ENCODE measurements around the gene HRG.

The HRG gene

DNA sequence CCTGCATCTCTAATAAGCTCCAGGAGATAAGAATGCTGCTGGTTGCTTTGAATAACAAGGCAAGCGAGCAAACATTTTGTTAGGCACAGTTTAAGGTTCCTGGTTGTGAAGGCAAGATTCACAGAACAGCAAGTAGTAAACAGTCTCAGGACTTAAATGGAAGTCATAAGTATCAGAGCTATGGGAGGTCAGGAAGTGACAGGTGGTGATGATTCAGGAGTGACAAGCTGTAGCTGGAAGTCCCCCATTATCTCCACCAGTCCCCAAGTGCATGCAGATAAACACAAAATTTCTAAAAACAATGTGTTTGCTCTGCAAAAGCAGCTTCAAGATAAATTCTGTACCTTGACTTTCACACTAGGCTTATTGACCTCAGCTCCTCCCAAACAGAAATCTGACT is 22.3 kb upstream of the HRG start:
- H3K9me3 ChIP-seq (ENCODE audit: low read length): no peaks in the 10 kb centered on the region
- H3K27me3 ChIP-seq (ENCODE audit: insufficient read depth, low read length): peaks cover 13% of the 10 kb centered on the region
- peaks cover 2% of the 10 kb centered on the region for H3K4me1 ChIP-seq (ENCODE audit: insufficient read depth, low read length)
- H3K4me3 ChIP-seq (ENCODE audit: low read length): no peak overlapping the region
- no peak overlapping the region for H2AFZ ChIP-seq (ENCODE audit: low read depth, low read length)
- H3K36me3 ChIP-seq (ENCODE audit: insufficient read depth, low read length): no peaks in the 10 kb centered on the region

DNA sequence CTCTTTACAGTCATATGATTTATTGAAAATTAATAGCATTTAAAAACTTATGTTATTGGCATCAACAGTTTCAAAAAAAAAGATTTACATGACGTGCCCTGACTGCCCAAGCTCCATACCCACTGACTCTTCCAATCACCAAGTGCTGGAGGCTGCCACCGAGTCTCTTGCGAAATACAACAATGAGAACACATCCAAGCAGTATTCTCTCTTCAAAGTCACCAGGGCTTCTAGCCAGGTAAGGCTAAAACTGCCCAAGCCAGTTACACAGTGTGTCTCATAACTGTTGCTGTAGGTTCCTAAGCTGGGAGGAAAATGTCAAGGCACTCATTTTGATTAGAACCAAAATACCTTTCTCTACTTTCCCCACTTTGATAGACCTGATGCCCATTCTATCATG is 21.1 kb upstream of the HRG start:
- no peak overlapping the region for H3K4me3 ChIP-seq (ENCODE audit: low read length)
- peaks cover 13% of the 10 kb centered on the region for H3K27me3 ChIP-seq (ENCODE audit: insufficient read depth, low read length)
- no peaks in the 10 kb centered on the region for H3K9me3 ChIP-seq (ENCODE audit: low read length)
- no peak overlapping the region for H2AFZ ChIP-seq (ENCODE audit: low read depth, low read length)
- peaks cover 2% of the 10 kb centered on the region for H3K4me1 ChIP-seq (ENCODE audit: insufficient read depth, low read length)
- no peaks in the 10 kb centered on the region for H3K36me3 ChIP-seq (ENCODE audit: insufficient read depth, low read length)

DNA sequence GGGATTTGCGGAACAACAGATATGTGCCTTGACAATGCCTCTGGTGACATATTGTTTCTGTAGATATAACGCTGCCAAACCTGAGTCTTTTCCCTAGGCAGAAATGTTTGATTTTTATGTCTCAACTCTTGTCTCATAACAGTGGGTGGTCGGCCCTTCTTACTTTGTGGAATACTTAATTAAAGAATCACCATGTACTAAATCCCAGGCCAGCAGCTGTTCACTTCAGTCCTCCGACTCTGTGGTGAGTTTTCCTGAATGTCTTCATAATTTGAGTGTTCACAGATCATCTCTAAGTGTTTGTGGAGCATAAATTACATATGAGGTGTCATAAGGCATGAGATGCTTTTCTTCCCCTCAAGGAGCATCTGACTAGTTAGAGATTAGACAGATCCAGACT is 19.7 kb upstream of the HRG start:
- H3K36me3 ChIP-seq (ENCODE audit: insufficient read depth, low read length): no peaks in the 10 kb centered on the region
- H3K9me3 ChIP-seq (ENCODE audit: low read length): no peaks in the 10 kb centered on the region
- H3K4me3 ChIP-seq (ENCODE audit: low read length): no peak overlapping the region
- no peak overlapping the region for H2AFZ ChIP-seq (ENCODE audit: low read depth, low read length)
- H3K4me1 ChIP-seq (ENCODE audit: insufficient read depth, low read length): no peaks in the 10 kb centered on the region
- H3K27me3 ChIP-seq (ENCODE audit: insufficient read depth, low read length): peaks cover 8% of the 10 kb centered on the region

DNA sequence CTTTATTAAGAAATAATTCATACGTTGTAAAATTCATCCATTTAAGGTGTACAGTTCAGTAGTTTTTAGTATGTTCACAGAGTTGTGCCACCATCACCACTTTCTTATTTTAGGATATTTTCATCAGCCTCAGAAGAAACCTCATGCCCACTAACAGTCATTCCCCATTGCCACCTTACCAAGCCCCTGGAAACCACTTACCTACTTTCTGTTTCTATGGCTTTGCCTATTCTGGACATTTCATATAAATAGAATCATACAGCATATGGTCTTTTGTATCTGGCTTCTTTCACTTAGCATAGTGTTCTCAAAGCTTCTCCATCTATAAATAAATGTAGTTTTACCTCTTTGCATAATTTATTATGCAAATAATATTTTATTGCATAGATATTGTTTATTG is 19.0 kb upstream of the HRG start:
- H2AFZ ChIP-seq (ENCODE audit: low read depth, low read length): no peak overlapping the region
- H3K4me3 ChIP-seq (ENCODE audit: low read length): no peak overlapping the region
- no peaks in the 10 kb centered on the region for H3K36me3 ChIP-seq (ENCODE audit: insufficient read depth, low read length)
- peaks cover 6% of the 10 kb centered on the region for H3K27me3 ChIP-seq (ENCODE audit: insufficient read depth, low read length)
- no peaks in the 10 kb centered on the region for H3K4me1 ChIP-seq (ENCODE audit: insufficient read depth, low read length)
- H3K9me3 ChIP-seq (ENCODE audit: low read length): no peaks in the 10 kb centered on the region

DNA sequence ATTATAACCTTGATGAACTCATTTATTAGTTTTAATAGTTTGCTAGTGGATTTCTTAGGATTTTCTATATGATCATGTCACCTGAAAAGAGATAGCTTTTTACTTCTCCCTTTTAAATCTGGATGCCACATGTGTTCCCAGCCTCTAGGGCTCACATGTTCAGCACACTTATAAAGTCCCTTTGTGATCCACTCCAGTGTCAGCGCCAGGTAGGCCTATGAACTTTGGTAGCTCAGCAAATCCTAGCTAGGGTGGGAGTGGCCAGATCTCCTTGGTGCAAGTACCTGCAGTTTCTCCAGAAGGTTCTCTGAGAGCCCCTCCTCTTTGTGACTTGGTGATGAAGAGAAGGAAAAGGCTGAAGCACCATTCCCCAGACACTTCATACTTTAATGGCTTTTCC is 17.0 kb upstream of the HRG start:
- Histone ChIP-seq H2AFZ (ENCODE audit: low read depth, low read length) (no peak overlapping the region), H3K36me3 (ENCODE audit: insufficient read depth, low read length) (no peaks in the 10 kb centered on the region), H3K9me3 (ENCODE audit: low read length) (no peaks in the 10 kb centered on the region), H3K27me3 (ENCODE audit: insufficient read depth, low read length) (no peaks in the 10 kb centered on the region), H3K4me1 (ENCODE audit: insufficient read depth, low read length) (no peaks in the 10 kb centered on the region), H3K4me3 (ENCODE audit: low read length) (no peak overlapping the region)

DNA sequence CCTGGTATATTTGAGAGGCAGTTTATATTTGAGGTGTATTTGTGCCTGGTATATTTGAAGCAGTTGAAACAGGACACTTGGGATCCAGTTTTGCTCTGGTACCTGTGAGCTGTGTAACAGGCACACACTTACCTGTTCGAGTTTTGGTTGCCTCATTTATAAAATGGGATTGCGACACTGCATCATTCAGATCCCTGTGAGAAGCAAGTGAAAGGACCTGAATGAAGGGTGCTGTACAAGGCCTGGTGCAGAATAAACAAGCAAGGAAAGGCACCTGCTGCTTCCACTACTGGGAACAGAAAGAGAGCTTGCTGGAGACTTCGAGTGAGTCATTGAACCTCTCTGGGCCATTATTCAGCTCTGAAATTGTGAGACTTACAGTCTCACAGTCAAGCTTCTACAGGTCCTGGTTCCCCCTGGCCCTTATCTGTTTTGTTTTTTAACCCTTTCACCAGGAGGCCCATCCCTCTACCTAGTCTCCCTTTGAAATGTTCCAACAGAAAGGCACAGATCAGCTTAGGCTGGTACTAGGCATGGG is 14.1 kb upstream of the HRG start:
- no peaks in the 10 kb centered on the region for H3K27me3 ChIP-seq (ENCODE audit: insufficient read depth, low read length)
- H3K4me3 ChIP-seq (ENCODE audit: low read length): no peak overlapping the region
- H2AFZ ChIP-seq (ENCODE audit: low read depth, low read length): no peak overlapping the region
- no peaks in the 10 kb centered on the region for H3K4me1 ChIP-seq (ENCODE audit: insufficient read depth, low read length)
- H3K36me3 ChIP-seq (ENCODE audit: insufficient read depth, low read length): no peaks in the 10 kb centered on the region
- H3K9me3 ChIP-seq (ENCODE audit: low read length): no peaks in the 10 kb centered on the region

DNA sequence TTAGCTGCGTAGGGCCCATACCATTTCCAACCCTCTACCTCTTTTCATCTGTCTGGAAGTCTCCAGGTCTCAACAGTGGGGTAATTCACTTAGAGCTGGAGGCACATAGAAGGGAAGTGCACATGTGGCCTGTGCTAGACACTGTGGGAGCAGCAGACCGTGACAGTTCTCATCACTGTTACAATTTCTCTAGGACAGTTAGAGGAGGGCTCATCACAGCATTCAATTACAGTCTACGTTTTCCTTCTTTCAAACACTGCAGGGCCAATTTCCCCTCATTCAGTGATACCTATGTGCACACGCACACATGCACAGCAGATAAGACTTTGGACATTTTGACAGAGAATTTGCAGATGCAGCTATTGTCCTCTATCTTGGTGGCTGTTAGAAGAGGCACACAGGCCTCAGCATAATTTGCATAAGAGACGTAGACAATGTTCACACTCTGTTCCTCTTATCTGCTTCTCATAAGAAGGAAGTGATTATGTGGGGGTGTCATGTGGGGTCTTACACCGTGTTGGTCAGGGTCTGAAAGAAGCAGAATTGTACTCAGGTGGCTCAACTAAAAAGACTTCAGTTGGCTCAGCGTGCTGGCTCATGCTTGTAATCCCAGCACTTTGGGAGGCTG is 12.6 kb upstream of the HRG start:
- Histone ChIP-seq H3K4me1 (ENCODE audit: insufficient read depth, low read length) (no peaks in the 10 kb centered on the region), H3K27me3 (ENCODE audit: insufficient read depth, low read length) (no peaks in the 10 kb centered on the region), H2AFZ (ENCODE audit: low read depth, low read length) (no peak overlapping the region), H3K36me3 (ENCODE audit: insufficient read depth, low read length) (no peaks in the 10 kb centered on the region), H3K9me3 (ENCODE audit: low read length) (no peaks in the 10 kb centered on the region), H3K4me3 (ENCODE audit: low read length) (no peak overlapping the region)

DNA sequence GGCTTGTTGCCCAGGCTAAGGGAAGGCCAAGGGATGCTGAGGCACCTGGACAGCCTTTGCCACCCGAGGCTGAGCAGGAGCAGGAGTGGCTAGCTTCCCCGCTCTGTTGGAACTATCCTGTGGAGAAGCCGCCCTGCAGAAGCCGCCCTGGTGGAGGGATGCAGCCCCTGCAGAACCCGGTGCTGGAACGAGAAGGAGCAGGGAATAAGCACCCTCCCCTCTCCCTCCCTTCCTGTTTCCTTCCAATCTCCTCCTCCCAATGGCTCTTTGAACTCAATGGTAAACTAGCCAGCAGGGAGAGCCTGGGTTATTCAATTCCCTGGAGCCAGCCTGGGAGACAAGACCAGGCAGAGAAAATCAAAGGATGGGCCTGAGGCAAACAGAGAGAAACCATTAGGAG is 11.8 kb upstream of the HRG start:
- Histone ChIP-seq H3K4me3 (ENCODE audit: low read length) (no peak overlapping the region), H2AFZ (ENCODE audit: low read depth, low read length) (no peak overlapping the region), H3K36me3 (ENCODE audit: insufficient read depth, low read length) (no peaks in the 10 kb centered on the region), H3K9me3 (ENCODE audit: low read length) (no peaks in the 10 kb centered on the region), H3K4me1 (ENCODE audit: insufficient read depth, low read length) (no peaks in the 10 kb centered on the region), H3K27me3 (ENCODE audit: insufficient read depth, low read length) (no peaks in the 10 kb centered on the region)

DNA sequence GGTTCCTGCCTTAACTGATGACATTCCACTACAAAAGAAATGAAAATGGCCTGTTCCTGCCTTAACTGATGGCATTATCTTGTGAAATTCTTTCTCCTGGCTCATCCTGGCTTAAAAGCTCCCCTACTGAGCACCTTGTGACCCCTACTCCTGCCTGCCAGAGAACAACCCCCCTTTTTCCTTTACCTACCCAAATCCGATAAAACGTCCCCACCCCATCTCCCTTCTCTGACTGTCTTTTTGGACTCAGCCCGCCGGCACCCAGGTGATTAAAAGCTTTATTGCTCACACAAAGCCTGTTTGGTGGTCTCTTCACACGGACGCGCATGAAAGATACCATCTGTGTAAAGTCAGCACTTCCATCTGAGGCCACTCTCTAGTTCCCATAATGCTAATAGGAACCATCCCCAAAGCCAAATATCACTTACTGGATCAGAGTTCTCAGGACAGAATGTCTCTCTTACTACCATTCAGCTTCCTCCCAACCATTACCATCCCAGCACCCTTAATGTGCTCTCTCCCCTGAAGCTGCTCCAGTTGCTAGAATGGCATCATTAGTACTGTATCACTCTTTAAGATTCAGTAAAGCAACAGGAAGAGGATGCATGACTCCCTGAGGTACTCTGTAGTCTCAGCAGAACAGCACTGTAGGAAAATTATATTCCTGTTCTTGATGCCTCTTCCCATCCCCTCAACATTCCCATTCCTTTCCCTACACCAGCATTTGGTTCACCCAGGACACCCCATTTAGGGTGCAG is 2.3 kb upstream of the HRG start:
- Histone ChIP-seq H3K27me3 (ENCODE audit: insufficient read depth, low read length) (peaks cover 12% of the 10 kb centered on the region), H3K9me3 (ENCODE audit: low read length) (no peaks in the 10 kb centered on the region)

DNA sequence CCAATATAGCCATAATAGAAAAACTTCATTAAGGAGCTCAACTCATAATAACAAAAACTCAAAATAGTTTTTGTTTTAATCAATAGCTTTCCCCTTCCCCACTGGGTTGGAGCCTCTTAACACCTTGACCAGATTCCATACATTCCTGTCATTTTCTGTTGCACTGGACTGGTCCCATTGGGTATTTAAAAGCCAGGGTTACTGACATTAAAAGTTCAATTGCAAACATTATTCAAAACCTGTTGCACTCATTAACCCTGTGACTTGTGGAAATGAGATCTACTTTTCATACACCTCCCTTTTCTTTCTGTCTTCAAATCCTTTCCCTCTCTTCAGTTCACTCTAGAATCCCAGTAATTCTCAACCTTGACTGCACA is 1.7 kb upstream of the HRG start:
- Histone ChIP-seq H3K9me3 (ENCODE audit: low read length) (no peaks in the 10 kb centered on the region), H3K4me1 (ENCODE audit: insufficient read depth, low read length) (no peaks in the 10 kb centered on the region), H3K4me3 (ENCODE audit: low read length) (no peak overlapping the region), H2AFZ (ENCODE audit: low read depth, low read length) (no peak overlapping the region), H3K36me3 (ENCODE audit: insufficient read depth, low read length) (no peaks in the 10 kb centered on the region), H3K27me3 (ENCODE audit: insufficient read depth, low read length) (peaks cover 12% of the 10 kb centered on the region)

More for the DNA sequence above, 2.3 kb upstream of the HRG start:
- Histone ChIP-seq H3K36me3 (ENCODE audit: insufficient read depth, low read length) (no peaks in the 10 kb centered on the region), H3K4me3 (ENCODE audit: low read length) (no peak overlapping the region), H3K4me1 (ENCODE audit: insufficient read depth, low read length) (no peaks in the 10 kb centered on the region), H2AFZ (ENCODE audit: low read depth, low read length) (no peak overlapping the region)

DNA sequence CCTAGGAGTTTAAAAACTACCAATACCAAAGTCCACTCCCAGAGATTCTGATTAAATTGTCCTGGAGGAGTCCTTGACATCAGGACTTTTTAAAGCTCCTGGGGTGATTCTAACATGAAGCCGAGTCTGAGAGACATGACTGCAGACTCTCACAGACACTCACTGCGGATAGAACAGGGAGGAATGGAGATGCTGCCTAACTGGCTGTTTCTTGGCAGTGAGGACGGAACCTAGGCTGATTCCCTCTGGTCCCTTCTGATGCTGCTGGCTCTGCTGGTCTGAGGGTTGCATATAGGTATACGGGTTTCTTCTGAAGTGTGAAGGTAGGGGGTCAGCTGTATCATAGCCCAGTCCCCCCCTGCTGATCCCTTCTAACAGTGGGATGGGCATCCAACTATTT is 1.3 kb upstream of the HRG start:
- Histone ChIP-seq H3K9me3 (ENCODE audit: low read length) (no peaks in the 10 kb centered on the region), H3K36me3 (ENCODE audit: insufficient read depth, low read length) (no peaks in the 10 kb centered on the region), H3K27me3 (ENCODE audit: insufficient read depth, low read length) (peaks cover 12% of the 10 kb centered on the region), H2AFZ (ENCODE audit: low read depth, low read length) (no peak overlapping the region), H3K4me3 (ENCODE audit: low read length) (no peak overlapping the region), H3K4me1 (ENCODE audit: insufficient read depth, low read length) (no peaks in the 10 kb centered on the region)

DNA sequence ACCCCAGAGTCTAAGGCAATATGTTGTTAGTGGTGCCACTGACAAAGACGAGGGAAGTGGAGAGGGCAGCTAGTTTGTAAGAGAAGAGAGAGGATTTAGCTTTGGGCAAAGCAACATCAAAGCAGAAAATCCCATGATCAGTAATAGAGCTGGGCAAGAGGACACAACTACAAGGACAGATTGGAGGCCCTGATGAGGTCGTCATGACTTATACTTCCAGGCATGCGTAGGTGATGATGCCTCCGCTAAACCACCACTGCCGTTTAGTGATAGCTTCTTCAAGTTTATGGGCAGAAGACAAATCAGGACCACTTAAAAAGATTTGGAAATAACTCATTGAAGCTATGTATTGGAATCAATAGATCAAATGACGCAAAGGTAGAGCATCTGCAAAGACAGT is 2.6 kb downstream of the HRG start:
- no peaks in the 10 kb centered on the region for H3K36me3 ChIP-seq (ENCODE audit: insufficient read depth, low read length)
- no peak overlapping the region for H2AFZ ChIP-seq (ENCODE audit: low read depth, low read length)

DNA sequence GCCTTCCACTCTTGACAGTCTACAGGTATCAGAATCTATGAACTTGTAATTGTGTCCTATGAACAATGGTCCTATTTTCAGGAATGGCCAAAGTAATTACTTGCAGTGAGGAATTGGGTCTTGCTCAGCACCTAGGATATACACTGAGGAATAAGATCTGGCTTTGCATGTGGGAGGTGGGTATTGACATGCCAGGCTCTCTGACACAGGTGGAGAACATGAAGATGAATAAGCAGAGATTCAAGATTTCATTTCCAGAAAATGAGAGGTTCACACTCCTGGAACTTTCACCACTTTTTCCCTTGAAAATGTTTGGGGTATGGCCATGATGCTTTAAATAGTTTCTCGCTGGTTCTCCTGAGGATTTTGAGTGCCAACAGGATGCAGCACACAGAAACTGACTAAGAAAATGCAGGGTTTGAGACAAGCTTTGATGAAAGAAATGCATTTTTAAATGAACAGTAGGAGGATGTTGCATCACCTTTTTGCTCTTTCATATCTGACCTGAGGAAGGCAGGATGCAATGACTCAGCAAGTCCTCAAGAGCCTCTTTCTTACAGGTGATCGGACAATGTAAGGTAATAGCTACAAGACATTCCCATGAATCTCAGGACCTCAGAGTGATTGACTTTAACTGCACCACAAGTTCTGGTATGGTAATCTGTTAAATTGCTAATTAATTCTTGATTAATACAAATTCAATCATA is 3.7 kb downstream of the HRG start:
- Histone ChIP-seq H3K27me3 (ENCODE audit: insufficient read depth, low read length) (peaks cover 4% of the 10 kb centered on the region), H3K4me3 (ENCODE audit: low read length) (no peak overlapping the region), H3K36me3 (ENCODE audit: insufficient read depth, low read length) (no peaks in the 10 kb centered on the region), H3K4me1 (ENCODE audit: insufficient read depth, low read length) (no peaks in the 10 kb centered on the region), H3K9me3 (ENCODE audit: low read length) (no peaks in the 10 kb centered on the region), H2AFZ (ENCODE audit: low read depth, low read length) (no peak overlapping the region)

More for the DNA sequence above, 2.6 kb downstream of the HRG start:
- H3K9me3 ChIP-seq (ENCODE audit: low read length): no peaks in the 10 kb centered on the region
- no peaks in the 10 kb centered on the region for H3K4me1 ChIP-seq (ENCODE audit: insufficient read depth, low read length)
- peaks cover 12% of the 10 kb centered on the region for H3K27me3 ChIP-seq (ENCODE audit: insufficient read depth, low read length)
- H3K4me3 ChIP-seq (ENCODE audit: low read length): no peak overlapping the region
